HAP-1 (cell line): Measurements from ENCODE around the gene ZFAND2B.
"Not testable (repeated sequence)": the region's sequence is repeated elsewhere in the genome, so short reads cannot be mapped to it uniquely, and the experiment has no call there.

Experiments
- DNase-seq, 2 experiments: peaks; one replicate each; pipeline ENCODE4 v3.0.0-alpha.2; 2016 to 2020; ENCODE audit warnings: low spot score in 2 of 2
- H3K27me3 ChIP-seq: fragments of 250-450 bp; sonication (Bioruptor Pico); 2 replicates; pipeline ENCODE4 v1.5.1; 2020; ENCODE audit warnings: low read depth, mild to moderate bottlenecking, moderate library complexity
- H3K36me3 ChIP-seq: fragments of 250-450 bp; sonication (Bioruptor Pico); replicated peaks from 2 replicates; pipeline ENCODE4 v1.5.1; 2020; ENCODE audit warnings: mild to moderate bottlenecking
- H3K4me1 ChIP-seq: fragments of 250-450 bp; sonication (Bioruptor Pico); 2 replicates; pipeline ENCODE4 v1.5.1; 2020; ENCODE audit warnings: mild to moderate bottlenecking
- H3K4me3 ChIP-seq: fragments of 250-450 bp; sonication (Bioruptor Pico); 2 replicates; pipeline ENCODE4 v1.5.1; 2020; ENCODE audit warnings: mild to moderate bottlenecking, moderate library complexity
- H3K9me3 ChIP-seq: fragments of 250-450 bp; sonication (Bioruptor Pico); 2 replicates; pipeline ENCODE4 v1.5.1; 2020; ENCODE audit warnings: mild to moderate bottlenecking, moderate library complexity
- in situ Hi-C: fragments of 300-500 bp; cut with MboI; formaldehyde crosslinking; loops from 3 replicates; pipeline ENCODE4 v1.14.3; 2020; ENCODE audit warnings: low sequenced_read_pairs, inconsistent platforms, mixed read lengths

Gene ZFAND2B

GRCh38 chr2:219251656-219252055 lies 45.1 kb downstream of the ZFAND2B start:
- DNase-seq, result no peak
- Histone ChIP-seq H3K4me3 (no peak overlapping the region), H3K4me1 (peaks cover 10% of the 10 kb centered on the region), H3K9me3 (no peaks in the 10 kb centered on the region), H3K36me3 (peaks cover 28% of the 10 kb centered on the region), H3K27me3 (peaks cover 23% of the 10 kb centered on the region)
- in situ Hi-C loops, result no loop called here

GRCh38 chr2:219252084-219252483 lies 45.5 kb downstream of the ZFAND2B start:
- DNase-seq, result no peak
- H3K4me1 ChIP-seq, result peaks cover 10% of the 10 kb centered on the region
- H3K9me3 ChIP-seq, result no peaks in the 10 kb centered on the region
- in situ Hi-C loops, result no loop called here
- H3K27me3 ChIP-seq, result peaks cover 24% of the 10 kb centered on the region
- H3K36me3 ChIP-seq, result peaks cover 28% of the 10 kb centered on the region
- H3K4me3 ChIP-seq, result peak overlapping the region; percentile 52

DNA sequence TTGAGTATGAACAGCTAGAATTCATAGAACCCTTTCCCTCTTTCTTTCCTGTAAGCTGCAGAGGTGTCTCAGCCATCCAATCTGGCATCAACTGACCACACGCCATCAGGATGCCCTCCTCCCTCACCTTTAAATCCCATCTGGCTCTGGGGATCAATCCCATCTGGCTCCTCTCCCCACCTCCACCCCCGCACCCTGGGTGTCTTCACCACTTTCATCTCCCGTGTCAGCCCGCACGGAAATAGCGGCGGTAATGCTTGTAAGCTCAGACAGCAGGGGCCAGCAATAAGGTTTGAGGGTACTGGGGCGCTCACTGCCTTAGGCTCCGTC lies 46.0 kb downstream of the ZFAND2B start:
- Histone ChIP-seq H3K36me3 (peaks cover 24% of the 10 kb centered on the region), H3K4me1 (peaks cover 10% of the 10 kb centered on the region), H3K4me3 (peak overlapping the region; percentile 52), H3K9me3 (no peaks in the 10 kb centered on the region), H3K27me3 (peaks cover 24% of the 10 kb centered on the region)
- in situ Hi-C loops, result no loop called here
- no peak for DNase-seq

- peaks cover 18% of the 10 kb centered on the region for H3K36me3 ChIP-seq
- DNase-seq, result peak in 1 of 2 experiments; percentile 58
- peaks cover 10% of the 10 kb centered on the region for H3K4me1 ChIP-seq
- H3K4me3 ChIP-seq, result peak within 1 kb of the TSS; percentile 52
- in situ Hi-C loops, result no loop called here
- peaks cover 24% of the 10 kb centered on the region for H3K27me3 ChIP-seq
- H3K9me3 ChIP-seq, result no peaks in the 10 kb centered on the region
These were observed 46.5 kb downstream of the ZFAND2B start, which contains the start of gene TUBA4B for GRCh38 chr2:219252900-219253752. Gene TUBA4B (plus strand): TSS chr2:219253243. CDS start chr2:219253408, 165 bp downstream.

GRCh38 chr2:219253753-219254589 lies 47.4 kb downstream of the ZFAND2B start, which contains the start of gene TUBA4A:
Gene TUBA4A (minus strand): TSS chr2:219253918. CDS start chr2:219253858, 60 bp downstream.
- peak within 1 kb of the TSS; percentile 52 for H3K4me3 ChIP-seq
- in situ Hi-C loops, result no loop called here
- peak; percentile 69 to 86 for DNase-seq
- H3K36me3 ChIP-seq, result peaks cover 14% of the 10 kb centered on the region
- H3K4me1 ChIP-seq, result peaks cover 10% of the 10 kb centered on the region
- no peaks in the 10 kb centered on the region for H3K9me3 ChIP-seq
- peaks cover 27% of the 10 kb centered on the region for H3K27me3 ChIP-seq

GRCh38 chr2:219254590-219255201 lies 48.1 kb downstream of the ZFAND2B start:
- Histone ChIP-seq H3K4me1 (peaks cover 10% of the 10 kb centered on the region), H3K4me3 (peak overlapping the region; percentile 52), H3K27me3 (peaks cover 28% of the 10 kb centered on the region), H3K36me3 (peaks cover 14% of the 10 kb centered on the region), H3K9me3 (no peaks in the 10 kb centered on the region)
- DNase-seq, result no peak
- in situ Hi-C loops, result no loop called here

DNA sequence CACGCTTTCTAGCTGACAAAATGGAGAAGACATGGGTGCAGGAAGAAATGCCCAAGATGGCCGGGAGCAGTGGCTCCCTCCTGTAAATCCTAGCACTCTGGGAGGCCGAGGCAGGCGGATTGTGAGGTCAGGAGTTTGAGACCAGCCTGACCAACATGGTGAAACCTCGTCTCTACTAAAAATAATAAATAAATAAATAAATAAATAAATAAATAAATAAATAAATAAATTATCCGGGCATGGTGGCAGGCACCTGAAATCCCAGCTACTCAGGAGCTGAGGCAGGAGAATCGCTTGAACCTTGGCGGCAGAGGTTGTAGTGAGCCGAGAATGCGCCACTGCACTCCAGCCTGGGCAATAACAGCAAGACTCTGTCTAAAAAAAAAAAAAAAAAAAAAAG lies 52.4 kb downstream of the ZFAND2B start:
- in situ Hi-C loops, H3K4me3 ChIP-seq, DNase-seq, H3K36me3 ChIP-seq, H3K4me1 ChIP-seq, H3K9me3 ChIP-seq: not testable (repeated sequence)
- H3K27me3 ChIP-seq, result peaks cover 41% of the 10 kb centered on the region
